Right lobe of liver (tissue), 6 donors: ENCODE results near the gene CCDC9. TPM values are rescaled to one million over a fixed set of nuclear protein-coding genes. Genes with fewer than 3 reads are reported as not detected.

Experiments used
- ATAC-seq, 4 donors: fragments of 200-7000 bp; cut with Tn5 transposase; one replicate each; pipeline ENCODE4 v1.9.1; 2020; ENCODE audit warnings: mild to moderate bottlenecking in 4 of 4, moderate library complexity in 4 of 4
- DNase-seq, 3 donors: peaks; one replicate each; pipeline ENCODE4 v3.0.0-alpha.2; 2020
- H3K27ac ChIP-seq, 3 donors: fragments of 200-600 bp; one replicate each; pipeline ENCODE4 v1.8.0; 2022
- H3K27me3 ChIP-seq, 2 donors: fragments of 200-600 bp; one replicate each; pipeline ENCODE4 v1.8.0; 2022
- H3K36me3 ChIP-seq, 4 donors: fragments of 200-600 bp; sonication (generic) in 1 of 4; one replicate each; pipeline versions ENCODE4 v1.5.1 to v1.8.0; 2017 to 2022; ENCODE audit warnings: control low read depth in 1 of 4
- H3K4me1 ChIP-seq, 4 donors: fragments of 200-600 bp; sonication (generic) in 1 of 4; one replicate each; pipeline versions ENCODE4 v1.5.1 to v1.8.0; 2017 to 2022; ENCODE audit warnings: control low read depth in 1 of 4
- H3K4me3 ChIP-seq, 3 donors: fragments of 200-600 bp; one replicate each; pipeline ENCODE4 v1.8.0; 2022
- H3K9me3 ChIP-seq, 4 donors: fragments of 200-600 bp; sonication (generic) in 1 of 4; one replicate each; pipeline versions ENCODE4 v1.5.1 to v1.8.0; 2017 to 2022; ENCODE audit warnings: control low read depth in 1 of 4
- CTCF ChIP-seq, 4 donors: fragments of 200-600 bp in 3 of 4; fragments of 450-650 bp in 1 of 4; IDR thresholded peaks; one replicate each; pipeline versions ENCODE4 v1.5.1 to v1.8.0; 2016 to 2022; ENCODE audit warnings: antibody characterized with exemption in 4 of 4, mild to moderate bottlenecking in 2 of 4
- POLR2A ChIP-seq: fragments of 450-650 bp; IDR thresholded peaks from one replicate; pipeline ENCODE4 v1.6.1; 2017; ENCODE audit warnings: antibody characterized with exemption, mild to moderate bottlenecking
- WGBS: methylation state at CpG from one replicate; pipeline ENCODE4 v1.1.6; 2018; ENCODE audit warnings: low coverage, low lambda C conversion rate; ENCODE audit not compliant: insufficient coverage; ENCODE audit errors: missing lambda C conversion rate; 5-methylcytosine and 5-hydroxymethylcytosine counted together
- intact Hi-C, 2 donors: fragments of 100-400 bp; cut with DNase I; formaldehyde crosslinking; loops; one replicate each; pipeline versions ENCODE4 v1.11.2 to v1.14.1; 2022
- total RNA-seq, 6 experiments: library from RNA; depleted of rRNA in 2 of 6; stranded (reverse); fragments of >200 nt in 2 of 6; fragmentation: NEBNext Ultra II Directional in 3 of 6; extraction: Animal tissue kit (Norgen Biotek cat#: 25700) in 3 of 6; gene quantifications; one replicate each; pipeline versions ENCODE4 v1.1.0 to v1.2.4, GENCODE V29; 2016 to 2023
- donor health status: DM: no; HTN: yes; CAD: no.
- donor health status: DM: no; HTN: no; CAD: no.
- donor health status: DM: no; HTN: no; CAD: no.
- donor health status: DM: no; HTN: yes; CAD: no.
- donor health status: DM: no; HTN: yes; CAD: no.

CCDC9 gene
- total RNA-seq, 6 experiments from 2014 or later, result 5.8 to 15.1 (median 9.1) TPM

GRCh38 chr19:47272448-47273312 is 16.4 kb downstream of the CCDC9 start:
- no peak for ATAC-seq
- Histone ChIP-seq H3K27ac (peak overlapping the region; percentile 93 to 94 (median 93)), H3K27me3 (no peaks in the 10 kb centered on the region), H3K4me3 (peak overlapping the region; percentile 66 to 87 (median 74)), H3K9me3 (no peaks in the 10 kb centered on the region), H3K4me1 (peaks cover 0 to 22% (median 2%) of the 10 kb centered on the region in 4 donors), H3K36me3 (peaks cover 0 to 18% (median 5%) of the 10 kb centered on the region in 4 donors)
- intact Hi-C loops, result no loop called here
- 71% methylated on average over 11 of the region's 42 CpGs for WGBS
- TF ChIP-seq POLR2A (no peak), CTCF (IDR thresholded peaks at IDR 0.05) (no peak)
- DNase-seq, result peak in 2 of 3 donors; percentile 52 to 68

- intact Hi-C loops, result no loop called here
- Histone ChIP-seq H3K27me3 (no peaks in the 10 kb centered on the region), H3K27ac (peak overlapping the region; percentile 93 to 94 (median 93)), H3K36me3 (peaks cover 0 to 18% (median 5%) of the 10 kb centered on the region in 4 donors), H3K9me3 (no peaks in the 10 kb centered on the region), H3K4me1 (peaks cover 0 to 16% (median 2%) of the 10 kb centered on the region in 4 donors), H3K4me3 (peak overlapping the region; percentile 66 to 87 (median 74))
- TF ChIP-seq POLR2A (peak; percentile 80), CTCF (IDR thresholded peaks at IDR 0.05) (no peak)
- DNase-seq (peak; percentile 91 to 94 (median 94)), ATAC-seq (peak; percentile 70 to 80 (median 78))
- no CpG with 5 or more reads among the region's 54 CpGs for WGBS
These were observed 17.2 kb downstream of the CCDC9 start for GRCh38 chr19:47273313-47274070.

- TF ChIP-seq POLR2A, result no peak
- TF ChIP-seq CTCF (IDR thresholded peaks at IDR 0.05), result no peak
- Histone ChIP-seq H3K27me3 (no peaks in the 10 kb centered on the region), H3K36me3 (peaks cover 0 to 16% (median 5%) of the 10 kb centered on the region in 4 donors), H3K9me3 (no peaks in the 10 kb centered on the region), H3K4me1 (peaks cover 0 to 16% (median 2%) of the 10 kb centered on the region in 4 donors), H3K27ac (peak within 1 kb of the TSS; percentile 93 to 94 (median 93)), H3K4me3 (peak within 1 kb of the TSS; percentile 66 to 87 (median 74))
- 0% methylated on average over 12 of the region's 72 CpGs for WGBS
- intact Hi-C loops, result no loop called here
- ATAC-seq (peak; percentile 84 to 92 (median 88)), DNase-seq (peak; percentile 99 to 100 (median 99))
These were observed 18.0 kb downstream of the CCDC9 start, which contains the start of gene INAFM1 for GRCh38 chr19:47274071-47274890. Gene INAFM1 (plus strand): TSS chr19:47274885. CDS start chr19:47274920, 35 bp downstream.
